OCI-LY1 (cell line): Measurements from ENCODE around the gene BLMH.

Experiments
- EZH2 ChIP-seq: fragments of 200-600 bp; sonication (generic), shearing (Covaris generic); IDR thresholded peaks from 2 replicates; pipeline ENCODE4 v1.8.0; 2017; ENCODE audit warnings: borderline replicate concordance, mixed run types, mild to moderate bottlenecking, antibody characterized with exemption, low read length, moderate library complexity, mixed read lengths
- TF ChIP-seq, protein P1 (sequence below): fragments of 200-600 bp; sonication (generic), shearing (Covaris generic); IDR thresholded peaks from 2 replicates; pipeline ENCODE4 v1.5.1; 2017; ENCODE audit warnings: mild to moderate bottlenecking, antibody characterized with exemption, low read length, moderate library complexity, mixed read lengths

DNA sequence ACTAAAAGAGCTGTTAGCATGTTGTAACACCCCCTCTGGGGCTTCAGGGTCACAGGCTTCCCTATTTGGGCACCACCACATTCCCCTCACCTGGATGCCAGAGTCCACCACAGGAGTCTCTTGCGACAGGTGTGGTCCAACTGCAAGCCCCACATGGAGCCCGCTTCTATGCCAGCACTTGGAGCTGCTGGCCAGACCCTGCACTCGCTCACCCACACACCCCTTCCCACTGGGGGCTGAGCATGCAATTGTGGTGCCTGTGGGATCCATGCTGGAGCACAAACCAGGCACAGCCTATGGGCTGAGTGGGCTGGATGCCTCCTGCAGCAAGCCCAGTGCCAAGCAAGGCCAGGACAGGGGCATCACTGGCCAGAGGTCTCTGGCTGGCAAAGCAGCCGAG, 6.0 kb upstream of the BLMH start:
- TF ChIP-seq, protein P1, sequence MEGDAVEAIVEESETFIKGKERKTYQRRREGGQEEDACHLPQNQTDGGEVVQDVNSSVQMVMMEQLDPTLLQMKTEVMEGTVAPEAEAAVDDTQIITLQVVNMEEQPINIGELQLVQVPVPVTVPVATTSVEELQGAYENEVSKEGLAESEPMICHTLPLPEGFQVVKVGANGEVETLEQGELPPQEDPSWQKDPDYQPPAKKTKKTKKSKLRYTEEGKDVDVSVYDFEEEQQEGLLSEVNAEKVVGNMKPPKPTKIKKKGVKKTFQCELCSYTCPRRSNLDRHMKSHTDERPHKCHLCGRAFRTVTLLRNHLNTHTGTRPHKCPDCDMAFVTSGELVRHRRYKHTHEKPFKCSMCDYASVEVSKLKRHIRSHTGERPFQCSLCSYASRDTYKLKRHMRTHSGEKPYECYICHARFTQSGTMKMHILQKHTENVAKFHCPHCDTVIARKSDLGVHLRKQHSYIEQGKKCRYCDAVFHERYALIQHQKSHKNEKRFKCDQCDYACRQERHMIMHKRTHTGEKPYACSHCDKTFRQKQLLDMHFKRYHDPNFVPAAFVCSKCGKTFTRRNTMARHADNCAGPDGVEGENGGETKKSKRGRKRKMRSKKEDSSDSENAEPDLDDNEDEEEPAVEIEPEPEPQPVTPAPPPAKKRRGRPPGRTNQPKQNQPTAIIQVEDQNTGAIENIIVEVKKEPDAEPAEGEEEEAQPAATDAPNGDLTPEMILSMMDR, result no peak
- TF ChIP-seq EZH2, result no peak
